Right lobe of liver (tissue), 4 donors: ENCODE results near the gene USP37.

Experiments
- POLR2A ChIP-seq: fragments of 450-650 bp; IDR thresholded peaks from one replicate; pipeline ENCODE4 v1.6.1; 2017; ENCODE audit warnings: antibody characterized with exemption, mild to moderate bottlenecking
- TF ChIP-seq, protein P1 (sequence below), 4 donors: fragments of 200-600 bp in 3 of 4; fragments of 450-650 bp in 1 of 4; IDR thresholded peaks; one replicate each; pipeline versions ENCODE4 v1.5.1 to v1.8.0; 2016 to 2022; ENCODE audit warnings: antibody characterized with exemption in 4 of 4, mild to moderate bottlenecking in 2 of 4
- donor health status: DM: no; HTN: no; CAD: no.
- donor health status: DM: no; HTN: no; CAD: no.
- donor health status: DM: no; HTN: yes; CAD: no.

GRCh38 chr2:218407717-218408116, 160.4 kb downstream of the USP37 start:
- no peak for TF ChIP-seq POLR2A
- TF ChIP-seq, protein P1, sequence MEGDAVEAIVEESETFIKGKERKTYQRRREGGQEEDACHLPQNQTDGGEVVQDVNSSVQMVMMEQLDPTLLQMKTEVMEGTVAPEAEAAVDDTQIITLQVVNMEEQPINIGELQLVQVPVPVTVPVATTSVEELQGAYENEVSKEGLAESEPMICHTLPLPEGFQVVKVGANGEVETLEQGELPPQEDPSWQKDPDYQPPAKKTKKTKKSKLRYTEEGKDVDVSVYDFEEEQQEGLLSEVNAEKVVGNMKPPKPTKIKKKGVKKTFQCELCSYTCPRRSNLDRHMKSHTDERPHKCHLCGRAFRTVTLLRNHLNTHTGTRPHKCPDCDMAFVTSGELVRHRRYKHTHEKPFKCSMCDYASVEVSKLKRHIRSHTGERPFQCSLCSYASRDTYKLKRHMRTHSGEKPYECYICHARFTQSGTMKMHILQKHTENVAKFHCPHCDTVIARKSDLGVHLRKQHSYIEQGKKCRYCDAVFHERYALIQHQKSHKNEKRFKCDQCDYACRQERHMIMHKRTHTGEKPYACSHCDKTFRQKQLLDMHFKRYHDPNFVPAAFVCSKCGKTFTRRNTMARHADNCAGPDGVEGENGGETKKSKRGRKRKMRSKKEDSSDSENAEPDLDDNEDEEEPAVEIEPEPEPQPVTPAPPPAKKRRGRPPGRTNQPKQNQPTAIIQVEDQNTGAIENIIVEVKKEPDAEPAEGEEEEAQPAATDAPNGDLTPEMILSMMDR (IDR thresholded peaks at IDR 0.05): no peak
